Panc1 (cell line): ENCODE measurements around the gene SPINT1.

Experiments used
- REST ChIP-seq, 2 experiments: IDR thresholded peaks; 2 replicates each; pipeline ENCODE4 v1.6.1; 2011 to 2012; ENCODE audit warnings: low read depth in 2 of 2, control low read depth in 1 of 2, low read length in 1 of 2, mild to moderate bottlenecking in 1 of 2, moderate library complexity in 1 of 2; ENCODE audit not compliant: insufficient read depth in 1 of 2
- SIN3A ChIP-seq: IDR thresholded peaks from 2 replicates; pipeline ENCODE4 v1.6.1; 2012; ENCODE audit warnings: low read depth, mild to moderate bottlenecking, low read length, moderate library complexity, borderline replicate concordance; ENCODE audit not compliant: insufficient read depth
- TF ChIP-seq, protein P1 (sequence below): fragments of 450-650 bp; IDR thresholded peaks from 2 replicates; pipeline ENCODE4 v1.5.1; 2017; ENCODE audit warnings: mild to moderate bottlenecking

DNA sequence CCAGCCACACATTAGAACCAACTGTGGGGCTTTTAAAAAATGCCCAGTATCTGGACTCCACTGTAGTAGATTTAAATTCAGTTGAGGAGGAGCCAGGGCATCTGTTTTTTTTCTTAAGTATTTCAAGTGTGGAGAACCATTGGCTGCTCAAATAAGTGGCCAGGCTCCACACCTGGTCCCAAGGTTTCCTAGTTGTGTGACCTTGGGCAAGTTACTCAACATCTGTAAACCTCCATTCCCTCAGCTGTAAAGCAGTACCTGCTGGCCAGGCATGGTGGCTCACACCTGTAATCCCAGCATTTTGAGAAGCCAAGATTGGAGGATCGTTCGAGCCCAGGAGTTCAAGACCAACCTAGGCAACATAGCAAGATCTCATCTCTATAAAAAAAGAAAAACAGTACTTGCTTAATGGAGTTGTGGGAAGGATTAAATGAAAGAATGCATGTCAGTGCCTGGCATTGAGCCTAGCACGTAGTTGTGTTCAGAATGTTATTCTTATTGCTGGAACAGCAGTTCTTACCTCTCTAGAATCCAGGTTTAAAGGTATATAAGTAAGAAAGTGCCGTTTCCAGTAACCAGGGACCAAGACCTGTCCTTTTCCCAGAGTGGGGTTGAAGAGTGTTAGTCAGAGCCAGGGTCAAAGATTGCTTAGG, 17.3 kb upstream of the SPINT1 start:
- TF ChIP-seq, protein P1, sequence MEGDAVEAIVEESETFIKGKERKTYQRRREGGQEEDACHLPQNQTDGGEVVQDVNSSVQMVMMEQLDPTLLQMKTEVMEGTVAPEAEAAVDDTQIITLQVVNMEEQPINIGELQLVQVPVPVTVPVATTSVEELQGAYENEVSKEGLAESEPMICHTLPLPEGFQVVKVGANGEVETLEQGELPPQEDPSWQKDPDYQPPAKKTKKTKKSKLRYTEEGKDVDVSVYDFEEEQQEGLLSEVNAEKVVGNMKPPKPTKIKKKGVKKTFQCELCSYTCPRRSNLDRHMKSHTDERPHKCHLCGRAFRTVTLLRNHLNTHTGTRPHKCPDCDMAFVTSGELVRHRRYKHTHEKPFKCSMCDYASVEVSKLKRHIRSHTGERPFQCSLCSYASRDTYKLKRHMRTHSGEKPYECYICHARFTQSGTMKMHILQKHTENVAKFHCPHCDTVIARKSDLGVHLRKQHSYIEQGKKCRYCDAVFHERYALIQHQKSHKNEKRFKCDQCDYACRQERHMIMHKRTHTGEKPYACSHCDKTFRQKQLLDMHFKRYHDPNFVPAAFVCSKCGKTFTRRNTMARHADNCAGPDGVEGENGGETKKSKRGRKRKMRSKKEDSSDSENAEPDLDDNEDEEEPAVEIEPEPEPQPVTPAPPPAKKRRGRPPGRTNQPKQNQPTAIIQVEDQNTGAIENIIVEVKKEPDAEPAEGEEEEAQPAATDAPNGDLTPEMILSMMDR = no peak
- TF ChIP-seq REST (IDR thresholded peaks at IDR 0.05; ENCODE audit: insufficient read depth in 1 of 2, low read depth in 2 of 2, low read length in 1 of 2) (no peak), SIN3A (no peak)
